Breast epithelium (tissue), 3 donors: Measurements from ENCODE around the gene ARHGEF17.

Experiments used
- CTCF ChIP-seq, 3 donors: fragments of 450-650 bp; IDR thresholded peaks; one replicate each; pipeline ENCODE4 v1.5.1; 2016 to 2017; ENCODE audit warnings: antibody characterized with exemption in 3 of 3, mild to moderate bottlenecking in 3 of 3, moderate library complexity in 3 of 3
- POLR2A ChIP-seq: fragments of 450-650 bp; IDR thresholded peaks from one replicate; pipeline ENCODE4 v1.6.1; 2016; ENCODE audit warnings: antibody characterized with exemption, mild to moderate bottlenecking, moderate library complexity

- no peak for TF ChIP-seq CTCF (IDR thresholded peaks at IDR 0.05)
- no peak for TF ChIP-seq POLR2A
Observed at GRCh38 chr11:73306977-73307322, 1.1 kb upstream of the ARHGEF17 start.
